ENCODE measurements around the gene GINS3. TPM values are rescaled to one million over a fixed set of nuclear protein-coding genes. Genes with fewer than 3 reads are reported as not detected.
A peak's percentile ranks its signal among the peaks of the same experiment; 100 is the strongest.

The GINS3 gene
- polyA plus RNA-seq, 3 donors, result 0.79 to 1.8 (median 1.4) TPM

DNA sequence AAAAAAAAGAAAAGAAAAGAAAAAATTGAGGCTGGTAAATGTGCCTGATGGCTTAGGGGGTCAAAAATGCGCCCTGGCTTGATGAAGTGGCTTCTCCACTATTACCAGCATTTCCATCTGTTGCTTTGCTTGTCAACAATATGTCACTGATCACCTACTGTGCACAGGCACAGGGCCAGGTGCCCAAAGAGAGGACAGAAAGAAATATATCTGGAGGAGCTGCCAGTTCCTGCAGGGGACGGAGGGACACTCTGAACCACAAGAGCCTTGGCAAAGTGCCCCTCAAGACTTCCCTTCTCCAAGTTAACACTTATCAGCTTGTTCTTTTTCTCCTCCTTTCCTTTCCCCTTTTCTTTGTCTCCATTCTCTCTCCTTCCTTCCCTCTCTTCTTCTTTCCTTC lies 34.7 kb downstream of the GINS3 start:
- peaks cover 29% of the 10 kb centered on the region for H3K4me1 Mint-ChIP-seq
- H3K27me3 Mint-ChIP-seq (ENCODE audit: low read depth in 3 of 3), result peaks cover 41 to 72% (median 60%) of the 10 kb centered on the region in 3 donors
- Histone ChIP-seq H3K79me2 (ENCODE audit: insufficient read depth, low read length) (no peaks in the 10 kb centered on the region), H2AFZ (ENCODE audit: insufficient read depth, low read depth, low read length, poor library complexity, severe bottlenecking) (no peak overlapping the region), H3K36me3 (replicated peaks in 1 of 2; ENCODE audit: control insufficient read depth in 1 of 2, insufficient read depth in 2 of 2, low read length in 2 of 2) (no peaks in the 10 kb centered on the region), H3K9me3 (replicated peaks in 1 of 2; ENCODE audit: control insufficient read depth in 1 of 2, insufficient read depth in 1 of 2, low read length in 2 of 2) (peaks cover 0 to 4% of the 10 kb centered on the region in 2 donors), H3K4me1 (ENCODE audit: control insufficient read depth in 1 of 2, insufficient read depth in 2 of 2, low read length in 2 of 2) (peaks cover 24 to 25% of the 10 kb centered on the region in 2 donors), H3K9ac (ENCODE audit: insufficient read depth, low read length, poor library complexity, severe bottlenecking) (no peak overlapping the region), H3K27me3 (ENCODE audit: control insufficient read depth in 2 of 2, insufficient read depth in 2 of 2, low read length in 2 of 2) (peaks cover 14 to 49% of the 10 kb centered on the region in 2 donors), H3K4me2 (replicated peaks; ENCODE audit: extremely low read depth, low read length, poor library complexity, severe bottlenecking) (peak overlapping the region; percentile 69), H3K4me3 (replicated peaks in 1 of 3; ENCODE audit: low read depth in 2 of 3, low read length in 3 of 3) (no peak overlapping the region), H3K27ac (ENCODE audit: low read depth in 1 of 2, low read length in 2 of 2) (no peak overlapping the region), H4K20me1 (ENCODE audit: insufficient read depth, low read length) (no peaks in the 10 kb centered on the region)
- H3K27ac Mint-ChIP-seq, result peak overlapping the region in 3 of 7 donors; percentile 15 to 73 (median 51)
- WGBS (ENCODE audit: insufficient coverage), result 0% methylated on average over 1 of the region's 2 CpGs
- DNase-seq, result no peak
- peak overlapping the region in 1 of 2 donors; percentile 3 for H3K4me3 Mint-ChIP-seq
- TF ChIP-seq, protein P1, sequence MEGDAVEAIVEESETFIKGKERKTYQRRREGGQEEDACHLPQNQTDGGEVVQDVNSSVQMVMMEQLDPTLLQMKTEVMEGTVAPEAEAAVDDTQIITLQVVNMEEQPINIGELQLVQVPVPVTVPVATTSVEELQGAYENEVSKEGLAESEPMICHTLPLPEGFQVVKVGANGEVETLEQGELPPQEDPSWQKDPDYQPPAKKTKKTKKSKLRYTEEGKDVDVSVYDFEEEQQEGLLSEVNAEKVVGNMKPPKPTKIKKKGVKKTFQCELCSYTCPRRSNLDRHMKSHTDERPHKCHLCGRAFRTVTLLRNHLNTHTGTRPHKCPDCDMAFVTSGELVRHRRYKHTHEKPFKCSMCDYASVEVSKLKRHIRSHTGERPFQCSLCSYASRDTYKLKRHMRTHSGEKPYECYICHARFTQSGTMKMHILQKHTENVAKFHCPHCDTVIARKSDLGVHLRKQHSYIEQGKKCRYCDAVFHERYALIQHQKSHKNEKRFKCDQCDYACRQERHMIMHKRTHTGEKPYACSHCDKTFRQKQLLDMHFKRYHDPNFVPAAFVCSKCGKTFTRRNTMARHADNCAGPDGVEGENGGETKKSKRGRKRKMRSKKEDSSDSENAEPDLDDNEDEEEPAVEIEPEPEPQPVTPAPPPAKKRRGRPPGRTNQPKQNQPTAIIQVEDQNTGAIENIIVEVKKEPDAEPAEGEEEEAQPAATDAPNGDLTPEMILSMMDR (IDR thresholded peaks at IDR 0.05), result no peak
- H3K9me3 Mint-ChIP-seq, result peaks cover 0 to 4% (median 0%) of the 10 kb centered on the region in 7 donors
- intact Hi-C loops (cut with micrococcal nuclease), result no loop called here
- no peaks in the 10 kb centered on the region for H3K36me3 Mint-ChIP-seq

DNA sequence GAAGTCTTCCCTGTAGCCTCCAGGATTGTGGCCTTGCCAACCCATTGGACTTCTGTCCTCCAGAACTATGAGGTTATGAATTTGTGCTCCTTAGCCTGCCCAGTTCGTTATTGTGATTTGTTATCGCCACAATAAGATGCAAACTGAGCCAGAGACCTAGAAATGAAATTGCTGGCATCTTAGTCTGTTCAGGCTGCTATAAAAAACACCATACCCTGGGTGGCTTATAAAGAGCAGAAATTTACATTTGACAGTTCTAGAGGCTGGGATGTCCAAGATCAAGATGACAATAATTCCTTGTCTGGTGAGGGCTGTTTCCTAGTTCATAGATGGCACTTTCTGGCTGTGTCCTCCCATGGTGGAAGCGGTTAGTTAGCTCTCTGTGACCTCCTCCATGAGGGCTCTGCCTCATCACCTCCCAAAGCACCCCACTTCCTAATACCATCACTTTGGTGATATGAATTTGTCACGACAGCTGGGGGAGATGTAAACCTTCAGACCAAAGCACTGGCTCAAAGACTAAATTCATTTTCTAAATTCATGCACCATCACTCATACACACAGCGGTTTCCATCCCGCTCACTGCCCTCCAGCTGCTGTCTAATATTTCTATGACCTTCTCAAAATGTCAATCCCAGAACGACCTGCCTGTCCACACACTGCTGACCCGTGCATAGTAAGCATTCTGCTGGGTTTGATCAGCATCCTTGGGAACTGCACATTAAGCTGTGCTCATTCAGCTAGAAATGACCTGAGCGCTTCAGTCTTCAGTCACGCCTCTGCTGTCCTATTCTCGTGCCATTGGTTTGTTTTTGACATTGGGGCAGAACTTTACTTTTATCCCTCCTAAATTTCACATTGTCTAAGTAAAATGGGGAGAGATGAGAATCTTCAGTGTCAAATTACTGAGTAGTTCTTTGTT lies 36.6 kb downstream of the GINS3 start:
- H3K36me3 Mint-ChIP-seq, result no peaks in the 10 kb centered on the region
- no peaks in the 10 kb centered on the region for H3K79me2 ChIP-seq (ENCODE audit: insufficient read depth, low read length)
- no peak overlapping the region for H3K27ac ChIP-seq (ENCODE audit: low read depth in 1 of 2, low read length in 2 of 2)
- H3K9ac ChIP-seq (ENCODE audit: insufficient read depth, low read length, poor library complexity, severe bottlenecking), result no peak overlapping the region
- H4K20me1 ChIP-seq (ENCODE audit: insufficient read depth, low read length), result no peaks in the 10 kb centered on the region
- H3K4me1 Mint-ChIP-seq, result peaks cover 29% of the 10 kb centered on the region
- H3K27ac Mint-ChIP-seq, result no peak overlapping the region
- peaks cover 9 to 40% of the 10 kb centered on the region in 2 donors for H3K27me3 ChIP-seq (ENCODE audit: control insufficient read depth in 2 of 2, insufficient read depth in 2 of 2, low read length in 2 of 2)
- H3K4me2 ChIP-seq (replicated peaks; ENCODE audit: extremely low read depth, low read length, poor library complexity, severe bottlenecking), result no peak overlapping the region
- H3K27me3 Mint-ChIP-seq (ENCODE audit: low read depth in 3 of 3), result peaks cover 33 to 65% (median 50%) of the 10 kb centered on the region in 3 donors
- H3K9me3 ChIP-seq (replicated peaks in 1 of 2; ENCODE audit: control insufficient read depth in 1 of 2, insufficient read depth in 1 of 2, low read length in 2 of 2), result peaks cover 0 to 4% of the 10 kb centered on the region in 2 donors
- H3K36me3 ChIP-seq (replicated peaks in 1 of 2; ENCODE audit: control insufficient read depth in 1 of 2, insufficient read depth in 2 of 2, low read length in 2 of 2), result no peaks in the 10 kb centered on the region
- TF ChIP-seq, protein P1 (IDR thresholded peaks at IDR 0.05), result no peak
- no peak for DNase-seq
- WGBS (ENCODE audit: insufficient coverage), result 86% methylated on average over 5 of the region's 11 CpGs
- H3K4me3 ChIP-seq (replicated peaks in 1 of 3; ENCODE audit: low read depth in 2 of 3, low read length in 3 of 3), result no peak overlapping the region
- H3K9me3 Mint-ChIP-seq, result peaks cover 0 to 8% (median 0%) of the 10 kb centered on the region in 7 donors
- intact Hi-C loops (cut with micrococcal nuclease), result no loop called here
- H3K4me1 ChIP-seq (ENCODE audit: control insufficient read depth in 1 of 2, insufficient read depth in 2 of 2, low read length in 2 of 2), result peaks cover 24 to 25% of the 10 kb centered on the region in 2 donors
- H2AFZ ChIP-seq (ENCODE audit: insufficient read depth, low read depth, low read length, poor library complexity, severe bottlenecking), result no peak overlapping the region
- peak overlapping the region in 1 of 2 donors; percentile 49 for H3K4me3 Mint-ChIP-seq
